Tibial nerve (tissue), 4 donors: ENCODE measurements around the gene TMEM169. TPM values are rescaled to one million over a fixed set of nuclear protein-coding genes. Genes with fewer than 3 reads are reported as not detected.

Source experiments
- DNase-seq, 2 donors: peaks; one replicate each; pipeline ENCODE4 v3.0.0-alpha.2; 2019; ENCODE audit warnings: low spot score in 2 of 2
- H3K27ac ChIP-seq, 4 donors: fragments of 200-600 bp; sonication (generic) in 3 of 4; one replicate each; pipeline ENCODE4 v1.5.1; 2017 to 2019; ENCODE audit warnings: mild to moderate bottlenecking in 1 of 4
- H3K27me3 ChIP-seq, 2 donors: fragments of 200-600 bp; sonication (generic) in 1 of 2; one replicate each; pipeline versions ENCODE4 v1.5.1 to v1.6.0; 2017 to 2019
- H3K36me3 ChIP-seq, 3 donors: fragments of 200-600 bp; sonication (generic); one replicate each; pipeline ENCODE4 v1.5.1; 2018 to 2019
- H3K4me1 ChIP-seq, 4 donors: fragments of 200-600 bp; sonication (generic) in 3 of 4; one replicate each; pipeline ENCODE4 v1.5.1; 2017 to 2019
- H3K4me3 ChIP-seq, 4 donors: fragments of 200-600 bp; sonication (generic) in 3 of 4; one replicate each; pipeline ENCODE4 v1.5.1; 2017 to 2019; ENCODE audit warnings: mild to moderate bottlenecking in 1 of 4, moderate library complexity in 1 of 4
- H3K9me3 ChIP-seq, 4 donors: fragments of 200-600 bp; sonication (generic) in 3 of 4; one replicate each; pipeline ENCODE4 v1.5.1; 2017 to 2019
- CTCF ChIP-seq, 5 experiments: fragments of 200-600 bp in 3 of 5; fragments of 450-650 bp in 2 of 5; sonication (generic) in 3 of 5; IDR thresholded peaks; one replicate each; pipeline ENCODE4 v1.5.1; 2016 to 2019; ENCODE audit warnings: antibody characterized with exemption in 5 of 5, mild to moderate bottlenecking in 3 of 5, moderate library complexity in 2 of 5
- EP300 ChIP-seq, 2 donors: sonication (generic); formaldehyde crosslinking; IDR thresholded peaks; one replicate each; pipeline ENCODE4 v1.6.1; 2017; ENCODE audit warnings: antibody characterized with exemption in 2 of 2, mild to moderate bottlenecking in 1 of 2
- POLR2A ChIP-seq, 2 donors: fragments of 450-650 bp; IDR thresholded peaks; one replicate each; pipeline ENCODE4 v1.6.1; 2017; ENCODE audit warnings: antibody characterized with exemption in 2 of 2, mild to moderate bottlenecking in 2 of 2, moderate library complexity in 2 of 2
- WGBS, 2 donors: methylation state at CpG; one replicate each; pipeline ENCODE4 v1.1.5; 2018; 5-methylcytosine and 5-hydroxymethylcytosine counted together
- total RNA-seq, 4 donors: library from RNA; depleted of rRNA; stranded (reverse); fragments of >200 nt; gene quantifications; one replicate each; pipeline ENCODE4 v1.1.0, GENCODE V29; 2016

Gene TMEM169
- 1 to 10 TPM in 2 of 4 donors, under 1 TPM in 2; 0.59 to 2.8 (median 1.7) TPM for total RNA-seq

GRCh38 chr2:216081487-216082116 is at the start of gene TMEM169, which contains the start of gene PECR:
TSS of gene TMEM169 (plus strand) at chr2:216081919. CDS start at chr2:216095964, 14,045 bp downstream.
TSS of gene PECR (minus strand) at chr2:216081809. CDS start at chr2:216081741, 68 bp downstream.
- no peaks in the 10 kb centered on the region for H3K9me3 ChIP-seq
- peak within 1 kb of the TSS; percentile 35 to 76 (median 53) for H3K27ac ChIP-seq
- peak; percentile 62 to 63 for DNase-seq
- 0 to 2% methylated on average over 31 to 37 of the region's 44 CpGs for WGBS, 2 donors
- H3K4me3 ChIP-seq, result peak within 1 kb of the TSS; percentile 57 to 86 (median 66)
- TF ChIP-seq POLR2A (IDR thresholded peaks at IDR 0.05) (peak in 1 of 2 donors; percentile 46), EP300 (IDR thresholded peaks at IDR 0.05) (peak in 1 of 2 donors; percentile 55), CTCF (IDR thresholded peaks at IDR 0.05) (no peak)
- H3K27me3 ChIP-seq, result no peaks in the 10 kb centered on the region
- H3K36me3 ChIP-seq, result no peaks in the 10 kb centered on the region
- peaks cover 0 to 23% (median 12%) of the 10 kb centered on the region in 4 donors for H3K4me1 ChIP-seq

DNA sequence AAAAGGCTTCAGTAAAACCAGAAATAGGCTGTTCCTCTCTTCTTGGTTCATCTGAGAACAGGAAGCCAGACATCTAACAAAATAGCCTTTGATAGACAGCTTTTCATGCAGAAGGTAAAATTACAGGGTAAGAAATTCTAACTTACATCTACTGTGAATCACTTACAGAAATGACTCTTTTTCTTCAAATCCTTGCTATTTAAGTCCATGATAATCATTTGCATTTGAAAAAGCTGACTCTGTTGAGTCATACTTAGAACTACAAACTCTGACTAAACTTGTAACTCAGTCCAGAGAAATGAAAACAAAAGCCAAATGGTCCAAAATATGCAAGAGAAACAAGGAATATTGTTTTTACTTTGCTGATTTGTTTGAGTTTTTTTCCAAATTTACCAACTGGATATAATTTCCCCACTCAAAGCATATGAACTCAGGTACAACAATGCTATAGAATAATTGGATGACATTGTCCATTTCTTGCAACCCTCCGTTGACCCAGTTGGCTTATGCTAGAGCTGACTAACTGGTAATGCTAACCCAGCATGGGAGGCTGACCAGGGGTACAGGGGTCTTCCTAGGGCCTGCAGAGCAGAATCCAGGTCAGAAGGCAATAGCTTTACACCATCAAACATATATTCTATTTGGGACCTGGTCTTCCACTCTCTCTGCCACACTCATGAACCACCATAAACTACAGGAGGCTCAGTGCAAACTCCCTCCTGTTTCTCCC is 49.6 kb upstream of the TMEM169 start:
- H3K4me3 ChIP-seq, result no peak overlapping the region
- TF ChIP-seq EP300 (IDR thresholded peaks at IDR 0.05) (no peak), POLR2A (IDR thresholded peaks at IDR 0.05) (no peak), CTCF (IDR thresholded peaks at IDR 0.05) (no peak)
- peaks cover 0 to 28% (median 0%) of the 10 kb centered on the region in 3 donors for H3K36me3 ChIP-seq
- H3K9me3 ChIP-seq, result no peaks in the 10 kb centered on the region
- H3K27ac ChIP-seq, result peak overlapping the region in 1 of 4 donors; percentile 21
- H3K4me1 ChIP-seq, result peaks cover 0 to 6% (median 0%) of the 10 kb centered on the region in 4 donors
- H3K27me3 ChIP-seq, result no peaks in the 10 kb centered on the region
- no peak for DNase-seq
- 77 to 100% methylated on average over 1 of the region's 1 CpG for WGBS, 2 donors

DNA sequence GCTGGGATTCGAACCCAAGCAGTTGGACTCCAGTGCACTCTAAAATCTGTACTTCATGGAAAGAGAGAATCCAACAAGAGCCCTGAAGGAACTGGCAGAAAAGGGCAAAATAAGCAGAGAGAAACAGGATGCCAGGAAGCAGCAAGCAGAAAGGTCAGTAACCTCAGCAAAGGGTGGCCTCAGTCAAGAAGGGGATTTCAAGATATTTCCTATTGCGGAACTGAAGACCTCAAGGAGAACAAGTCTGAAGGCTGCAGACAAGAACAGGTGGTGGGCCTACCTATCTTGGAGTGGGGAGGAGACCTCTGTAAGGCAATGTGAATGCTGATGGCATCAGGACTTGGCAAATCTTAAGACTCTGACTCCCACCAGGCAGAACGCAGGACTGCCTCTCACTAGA is 48.3 kb upstream of the TMEM169 start:
- WGBS, 2 donors, result 94 to 95% methylated on average over 3 of the region's 3 CpGs
- Histone ChIP-seq H3K27me3 (no peaks in the 10 kb centered on the region), H3K27ac (no peak overlapping the region), H3K4me1 (peaks cover 0 to 6% (median 0%) of the 10 kb centered on the region in 4 donors), H3K9me3 (no peaks in the 10 kb centered on the region), H3K36me3 (peaks cover 0 to 35% (median 0%) of the 10 kb centered on the region in 3 donors), H3K4me3 (no peak overlapping the region)
- DNase-seq, result no peak
- TF ChIP-seq POLR2A (IDR thresholded peaks at IDR 0.05) (no peak), EP300 (IDR thresholded peaks at IDR 0.05) (no peak), CTCF (IDR thresholded peaks at IDR 0.05) (no peak)

- DNase-seq, result peak; percentile 55 to 81
- Histone ChIP-seq H3K9me3 (no peaks in the 10 kb centered on the region), H3K27me3 (no peaks in the 10 kb centered on the region), H3K4me1 (peaks cover 0 to 6% (median 0%) of the 10 kb centered on the region in 4 donors), H3K4me3 (no peak overlapping the region), H3K36me3 (peaks cover 0 to 35% (median 0%) of the 10 kb centered on the region in 3 donors), H3K27ac (no peak overlapping the region)
- TF ChIP-seq POLR2A (IDR thresholded peaks at IDR 0.05) (no peak), EP300 (IDR thresholded peaks at IDR 0.05) (no peak), CTCF (IDR thresholded peaks at IDR 0.05) (peak; percentile 63 to 89 (median 85))
- 44 to 70% methylated on average over 1 of the region's 1 CpG for WGBS, 2 donors
Measured at GRCh38 chr2:216034065-216034464, 47.7 kb upstream of the TMEM169 start.

GRCh38 chr2:216039918-216040317 is 41.8 kb upstream of the TMEM169 start:
- Histone ChIP-seq H3K4me3 (no peak overlapping the region), H3K4me1 (no peaks in the 10 kb centered on the region), H3K9me3 (no peaks in the 10 kb centered on the region), H3K27ac (no peak overlapping the region), H3K27me3 (no peaks in the 10 kb centered on the region), H3K36me3 (peaks cover 0 to 72% (median 0%) of the 10 kb centered on the region in 3 donors)
- DNase-seq, result no peak
- TF ChIP-seq CTCF (IDR thresholded peaks at IDR 0.05) (no peak), EP300 (IDR thresholded peaks at IDR 0.05) (no peak), POLR2A (IDR thresholded peaks at IDR 0.05) (no peak)
- 93 to 94% methylated on average over 3 of the region's 3 CpGs for WGBS, 2 donors
